Natural killer cell treated with Interleukin-12 subunit alpha and Interleukin-12 subunit beta and Interleukin-15 and Interleukin-18, amount 100 ng/mL, for 72 hours (primary cell): Measurements from ENCODE around the gene ABCA13. TPM values are rescaled to one million over a fixed set of nuclear protein-coding genes. Genes with fewer than 3 reads are reported as not detected.

Experiments
- ATAC-seq, 2 donors: fragments of 150-1000 bp; cut with Tn5 transposase in 1 of 2; sonication (Bioruptor Pico), chemical (Tn5 transposase) in 1 of 2; 2 replicates each; pipeline ENCODE4 v1.10.0; 2021
- DNase-seq: peaks from one replicate; pipeline ENCODE4 v3.0.0; 2022; ENCODE audit warnings: low spot score
- H3K27ac Mint-ChIP-seq, 2 donors: 1 replicate in 1 of 2; 2 replicates in 1 of 2; pipeline ENCODE4 v1.8.0; 2022; ENCODE audit warnings: mixed read lengths in 2 of 2, mild to moderate bottlenecking in 1 of 2, moderate library complexity in 1 of 2
- H3K27me3 Mint-ChIP-seq, 2 donors: 1 replicate in 1 of 2; 2 replicates in 1 of 2; pipeline ENCODE4 v1.8.0; 2022; ENCODE audit warnings: mixed read lengths in 2 of 2
- H3K36me3 Mint-ChIP-seq: one replicate; pipeline ENCODE4 v1.8.0; 2022; ENCODE audit warnings: mixed read lengths
- H3K4me1 Mint-ChIP-seq, 2 donors: 1 replicate in 1 of 2; 2 replicates in 1 of 2; pipeline ENCODE4 v1.8.0; 2022; ENCODE audit warnings: low read depth in 2 of 2, mixed read lengths in 2 of 2, mild to moderate bottlenecking in 1 of 2
- H3K4me3 Mint-ChIP-seq: one replicate; pipeline ENCODE4 v1.8.0; 2022; ENCODE audit warnings: mixed read lengths
- H3K9me3 Mint-ChIP-seq: 2 replicates; pipeline ENCODE4 v1.8.0; 2022; ENCODE audit warnings: mixed read lengths
- total RNA-seq, 2 donors: library from RNA; stranded (reverse); gene quantifications; one replicate each; pipeline ENCODE4 v1.2.3, GENCODE V29; 2022

Gene ABCA13
- total RNA-seq, 2 donors from 2014 or later = not detected

- Mint-ChIP-seq H3K9me3 (peaks cover 4% of the 10 kb centered on the region), H3K27me3 (no peaks in the 10 kb centered on the region)
Observed at GRCh38 chr7:48636391-48637015, 465.2 kb downstream of the ABCA13 start.

GRCh38 chr7:48637382-48637781 lies 466.1 kb downstream of the ABCA13 start:
- H3K9me3 Mint-ChIP-seq = peaks cover 4% of the 10 kb centered on the region
- no peak for DNase-seq
- no peak for ATAC-seq
- H3K27ac Mint-ChIP-seq = no peak overlapping the region
- no peak overlapping the region for H3K4me3 Mint-ChIP-seq
- H3K36me3 Mint-ChIP-seq = no peaks in the 10 kb centered on the region
- no peaks in the 10 kb centered on the region for H3K27me3 Mint-ChIP-seq
- H3K4me1 Mint-ChIP-seq = no peaks in the 10 kb centered on the region

More at GRCh38 chr7:48636391-48637015, 465.2 kb downstream of the ABCA13 start:
- no peak for DNase-seq
- no peak for ATAC-seq
- Mint-ChIP-seq H3K4me1 (no peaks in the 10 kb centered on the region), H3K27ac (no peak overlapping the region), H3K4me3 (no peak overlapping the region), H3K36me3 (no peaks in the 10 kb centered on the region)

- no peak overlapping the region for H3K4me3 Mint-ChIP-seq
- no peaks in the 10 kb centered on the region for H3K4me1 Mint-ChIP-seq
- DNase-seq = no peak
- H3K9me3 Mint-ChIP-seq = peaks cover 4% of the 10 kb centered on the region
- H3K36me3 Mint-ChIP-seq = no peaks in the 10 kb centered on the region
- H3K27ac Mint-ChIP-seq = no peak overlapping the region
- no peaks in the 10 kb centered on the region for H3K27me3 Mint-ChIP-seq
- no peak for ATAC-seq
Observed at GRCh38 chr7:48638041-48638440, 466.8 kb downstream of the ABCA13 start.

GRCh38 chr7:48643431-48644013 lies 472.3 kb downstream of the ABCA13 start:
- H3K27ac Mint-ChIP-seq = no peak overlapping the region
- no peak overlapping the region for H3K4me3 Mint-ChIP-seq
- H3K27me3 Mint-ChIP-seq = no peaks in the 10 kb centered on the region
- no peaks in the 10 kb centered on the region for H3K4me1 Mint-ChIP-seq
- DNase-seq (no peak), ATAC-seq (no peak)
- no peaks in the 10 kb centered on the region for H3K36me3 Mint-ChIP-seq
- peaks cover 7% of the 10 kb centered on the region for H3K9me3 Mint-ChIP-seq

- Mint-ChIP-seq H3K4me3 (no peak overlapping the region), H3K9me3 (peaks cover 25% of the 10 kb centered on the region), H3K36me3 (no peaks in the 10 kb centered on the region), H3K4me1 (no peaks in the 10 kb centered on the region), H3K27me3 (no peaks in the 10 kb centered on the region), H3K27ac (no peak overlapping the region)
- DNase-seq (no peak), ATAC-seq (no peak)
Observed at GRCh38 chr7:48658138-48658537, 486.9 kb downstream of the ABCA13 start.

- Mint-ChIP-seq H3K4me1 (no peaks in the 10 kb centered on the region), H3K27ac (no peak overlapping the region), H3K27me3 (no peaks in the 10 kb centered on the region), H3K9me3 (peaks cover 17% of the 10 kb centered on the region), H3K36me3 (no peaks in the 10 kb centered on the region), H3K4me3 (no peak overlapping the region)
- DNase-seq (no peak), ATAC-seq (no peak)
Observed at GRCh38 chr7:48660306-48660870, 489.1 kb downstream of the ABCA13 start.

GRCh38 chr7:48664241-48664640 lies 493.0 kb downstream of the ABCA13 start:
- ATAC-seq (no peak), DNase-seq (no peak)
- peaks cover 13% of the 10 kb centered on the region for H3K9me3 Mint-ChIP-seq
- no peaks in the 10 kb centered on the region for H3K36me3 Mint-ChIP-seq
- H3K27me3 Mint-ChIP-seq = no peaks in the 10 kb centered on the region
- H3K4me1 Mint-ChIP-seq = no peaks in the 10 kb centered on the region
- H3K27ac Mint-ChIP-seq = no peak overlapping the region
- no peak overlapping the region for H3K4me3 Mint-ChIP-seq

GRCh38 chr7:48665353-48666135 lies 494.3 kb downstream of the ABCA13 start:
- ATAC-seq (no peak), DNase-seq (no peak)
- no peaks in the 10 kb centered on the region for H3K27me3 Mint-ChIP-seq
- no peak overlapping the region for H3K27ac Mint-ChIP-seq
- no peaks in the 10 kb centered on the region for H3K4me1 Mint-ChIP-seq
- H3K4me3 Mint-ChIP-seq = no peak overlapping the region
- H3K36me3 Mint-ChIP-seq = no peaks in the 10 kb centered on the region
- H3K9me3 Mint-ChIP-seq = peaks cover 15% of the 10 kb centered on the region

- H3K27ac Mint-ChIP-seq = no peak overlapping the region
- no peak for ATAC-seq
- no peak for DNase-seq
- no peaks in the 10 kb centered on the region for H3K27me3 Mint-ChIP-seq
- H3K36me3 Mint-ChIP-seq = no peaks in the 10 kb centered on the region
- peaks cover 11% of the 10 kb centered on the region for H3K9me3 Mint-ChIP-seq
- H3K4me1 Mint-ChIP-seq = no peaks in the 10 kb centered on the region
- H3K4me3 Mint-ChIP-seq = no peak overlapping the region
Observed at GRCh38 chr7:48667407-48667806, 496.1 kb downstream of the ABCA13 start.

- H3K4me3 Mint-ChIP-seq = no peak overlapping the region
- peaks cover 23% of the 10 kb centered on the region for H3K9me3 Mint-ChIP-seq
- ATAC-seq (no peak), DNase-seq (no peak)
- no peaks in the 10 kb centered on the region for H3K27me3 Mint-ChIP-seq
- no peak overlapping the region for H3K27ac Mint-ChIP-seq
- no peaks in the 10 kb centered on the region for H3K4me1 Mint-ChIP-seq
- peaks cover 4% of the 10 kb centered on the region for H3K36me3 Mint-ChIP-seq
Observed at GRCh38 chr7:48671656-48672055, 500.4 kb downstream of the ABCA13 start.

- Mint-ChIP-seq H3K27ac (no peak overlapping the region), H3K36me3 (peaks cover 6% of the 10 kb centered on the region), H3K4me3 (no peak overlapping the region), H3K4me1 (no peaks in the 10 kb centered on the region), H3K27me3 (no peaks in the 10 kb centered on the region), H3K9me3 (peaks cover 8% of the 10 kb centered on the region)
- DNase-seq (no peak), ATAC-seq (no peak)
Observed at GRCh38 chr7:48681006-48681405, 509.7 kb downstream of the ABCA13 start.

GRCh38 chr7:48691788-48692187 lies 520.5 kb downstream of the ABCA13 start:
- ATAC-seq (no peak), DNase-seq (no peak)
- Mint-ChIP-seq H3K9me3 (peaks cover 6% of the 10 kb centered on the region), H3K27me3 (no peaks in the 10 kb centered on the region), H3K4me1 (no peaks in the 10 kb centered on the region), H3K36me3 (peaks cover 4% of the 10 kb centered on the region), H3K4me3 (no peak overlapping the region), H3K27ac (no peak overlapping the region)
